B cell (primary cell): Measurements from ENCODE around the gene PLA2G2F. TPM values are rescaled to one million over a fixed set of nuclear protein-coding genes. Genes with fewer than 3 reads are reported as not detected.
A peak's percentile ranks its signal among the peaks of the same experiment; 100 is the strongest.

ENCODE experiments used
- ATAC-seq: fragments of 200-7000 bp; cut with Tn5 transposase; one replicate; pipeline ENCODE4 v1.10.0; 2021; ENCODE audit warnings: low read depth, mild to moderate bottlenecking, moderate number of reproducible peaks, moderate library complexity
- CTCF ChIA-PET: fragments of 350-600 bp; sonication (Branson Sonifier 250); formaldehyde crosslinking; loops from one replicate; lab custom pipeline; 2021; ENCODE audit warnings: antibody characterized with exemption, inconsistent platforms; lab: Charles Lee
- POLR2A ChIA-PET: fragments of 350-600 bp; sonication (Branson Sonifier 250); formaldehyde crosslinking; loops from one replicate; lab custom pipeline; 2021; ENCODE audit warnings: antibody characterized with exemption; lab: Charles Lee
- DNase-seq: peaks from one replicate; pipeline ENCODE4 v3.0.0; 2013
- H2AFZ ChIP-seq: 2 replicates; pipeline ENCODE4 v1.6.1; 2012; ENCODE audit warnings: mild to moderate bottlenecking, low read depth, low read length; ENCODE audit not compliant: insufficient read depth, poor library complexity, severe bottlenecking
- H3K27ac ChIP-seq, 2 donors: 1 replicate in 1 of 2; 2 replicates in 1 of 2; pipeline ENCODE4 v1.5.1; 2012 to 2013; ENCODE audit warnings: low read length in 2 of 2, mild to moderate bottlenecking in 2 of 2, moderate library complexity in 1 of 2
- H3K27me3 ChIP-seq, 4 experiments: fragments of 200-600 bp in 1 of 4; sonication (generic) in 1 of 4; replicated peaks in 1 of 4; 1 replicate in 2 of 4; 2 replicates in 2 of 4; pipeline versions ENCODE4 v1.6.1 to v1.7.0; 2013 to 2016; ENCODE audit warnings: low read length in 3 of 4, mild to moderate bottlenecking in 2 of 4, mixed read lengths in 1 of 4, moderate library complexity in 1 of 4; ENCODE audit not compliant: insufficient read depth in 4 of 4, control insufficient read depth in 3 of 4; ENCODE audit errors: control extremely low read depth in 1 of 4
- H3K36me3 ChIP-seq, 2 experiments: replicated peaks in 1 of 2; 1 replicate in 1 of 2; 2 replicates in 1 of 2; pipeline versions ENCODE4 v1.6.1 to v1.7.1; 2013; ENCODE audit warnings: low read length in 1 of 2; ENCODE audit not compliant: insufficient read depth in 2 of 2, control insufficient read depth in 1 of 2; ENCODE audit errors: control extremely low read depth in 1 of 2, extremely low read depth in 1 of 2
- H3K4me1 ChIP-seq, 2 donors: fragments of 200-600 bp in 1 of 2; sonication (generic) in 1 of 2; 1 replicate in 1 of 2; 2 replicates in 1 of 2; pipeline versions ENCODE4 v1.5.1 to v1.6.1; 2013 to 2017; ENCODE audit warnings: low read length in 2 of 2; ENCODE audit not compliant: control insufficient read depth in 2 of 2, insufficient read depth in 2 of 2
- H3K4me2 ChIP-seq: replicated peaks from 2 replicates; pipeline ENCODE3; 2012; ENCODE audit warnings: mild to moderate bottlenecking, low read depth, low read length; ENCODE audit not compliant: poor library complexity, severe bottlenecking
- H3K4me3 ChIP-seq, 5 experiments: fragments of 200-600 bp in 1 of 5; sonication (generic) in 1 of 5; 1 replicate in 3 of 5; 2 replicates in 2 of 5; pipeline versions ENCODE4 v1.5.1 to v1.7.0; 2011 to 2016; ENCODE audit warnings: low read length in 4 of 5, mild to moderate bottlenecking in 4 of 5, low read depth in 2 of 5, control low read depth in 1 of 5, moderate library complexity in 1 of 5; ENCODE audit not compliant: insufficient read depth in 1 of 5; ENCODE audit errors: control extremely low read depth in 1 of 5, extremely low read depth in 1 of 5
- H3K79me2 ChIP-seq: fragments of 200-600 bp; sonication (generic); one replicate; pipeline ENCODE4 v1.6.0; 2016; ENCODE audit warnings: low read length; ENCODE audit not compliant: control insufficient read depth, insufficient read depth
- H3K9ac ChIP-seq: fragments of 200-600 bp; sonication (generic); 2 replicates; pipeline ENCODE4 v1.6.1; 2017; ENCODE audit warnings: mild to moderate bottlenecking, low read length, moderate library complexity
- H3K9me3 ChIP-seq, 3 donors: one replicate each; pipeline versions ENCODE4 v1.6.1 to v1.7.1; 2013; ENCODE audit warnings: low read length in 2 of 3; ENCODE audit not compliant: control insufficient read depth in 2 of 3, insufficient read depth in 1 of 3; ENCODE audit errors: control extremely low read depth in 1 of 3
- H4K20me1 ChIP-seq: 2 replicates; pipeline ENCODE4 v1.6.0; 2012; ENCODE audit warnings: mild to moderate bottlenecking, low read length; ENCODE audit not compliant: insufficient read depth, control insufficient read depth, poor library complexity, severe bottlenecking
- H3K27ac Mint-ChIP-seq: one replicate; pipeline ENCODE4 v1.8.0; 2021; ENCODE audit warnings: mixed read lengths
- H3K27me3 Mint-ChIP-seq: one replicate; pipeline ENCODE4 v1.8.0; 2021; ENCODE audit warnings: mixed read lengths
- H3K4me1 Mint-ChIP-seq: one replicate; pipeline ENCODE4 v1.8.0; 2021; ENCODE audit warnings: mixed read lengths
- H3K4me3 Mint-ChIP-seq: one replicate; pipeline ENCODE4 v1.8.0; 2021; ENCODE audit warnings: mixed read lengths
- H3K9me3 Mint-ChIP-seq: one replicate; pipeline ENCODE4 v1.8.0; 2022; ENCODE audit warnings: mixed read lengths; ENCODE audit not compliant: insufficient read depth
- CTCF ChIP-seq: fragments of 200-600 bp; IDR thresholded peaks from one replicate; pipeline ENCODE4 v1.8.0; 2022; ENCODE audit warnings: antibody characterized with exemption, mild to moderate bottlenecking
- EZH2 ChIP-seq: IDR thresholded peaks from 2 replicates; pipeline ENCODE4 v1.6.1; 2012; ENCODE audit warnings: borderline replicate concordance, low read depth, mild to moderate bottlenecking, moderate library complexity, low read length; ENCODE audit not compliant: insufficient read depth, poor library complexity, severe bottlenecking
- WGBS: methylation state at CpG from one replicate; pipeline ENCODE4 v1.1.5; 2013; ENCODE audit warnings: missing lambda C conversion rate; ENCODE audit not compliant: insufficient coverage; 5-methylcytosine and 5-hydroxymethylcytosine counted together
- intact Hi-C: fragments of 100-400 bp; cut with micrococcal nuclease; formaldehyde crosslinking; loops from one replicate; pipeline ENCODE4 v1.10.0; 2022
- polyA plus RNA-seq: library from polyadenylated mRNA; depleted of rRNA; stranded (reverse); fragments of >200 nt; gene quantifications from 2 replicates; pipeline ENCODE4 v1.2.3, GENCODE V29; 2012
- total RNA-seq, 2 donors: library from RNA; stranded (reverse); fragments of 120-200 nt in 1 of 2; gene quantifications; 1 replicate in 1 of 2; 2 replicates in 1 of 2; pipeline versions ENCODE4 v1.2.3 to v1.2.4, GENCODE V29; 2013 to 2022

PLA2G2F gene
- total and polyA plus RNA-seq, 2 donors (not counting 1 experiment from before 2014, with no cell fraction given) = not detected

GRCh38 chr1:20194757-20195461 lies 55.8 kb downstream of the PLA2G2F start:
- POLR2A ChIA-PET = no interaction called here
- no peak overlapping the region for H3K9ac ChIP-seq
- H3K36me3 ChIP-seq = no peaks in the 10 kb centered on the region
- Mint-ChIP-seq H3K27ac (no peak overlapping the region), H3K4me1 (peaks cover 6% of the 10 kb centered on the region), H3K27me3 (peaks cover 34% of the 10 kb centered on the region), H3K9me3 (no peaks in the 10 kb centered on the region), H3K4me3 (peak overlapping the region; percentile 17)
- 14% methylated on average over 11 of the region's 15 CpGs for WGBS
- no peak overlapping the region for H3K27ac ChIP-seq
- peak overlapping the region; percentile 35 for H3K4me2 ChIP-seq
- H3K27me3 ChIP-seq = peaks cover 0 to 30% (median 8%) of the 10 kb centered on the region in 4 experiments
- H3K4me1 ChIP-seq = peaks cover 4 to 5% of the 10 kb centered on the region in 2 donors
- no peaks in the 10 kb centered on the region for H3K79me2 ChIP-seq
- H4K20me1 ChIP-seq = no peaks in the 10 kb centered on the region
- CTCF ChIA-PET = interaction anchor here (0.6 to 5.9 kb wide), 20 partner anchors 10 to 1826 kb away, joined by 3 to 81 read pairs (median 6); no protein-coding TSS in a partner anchor
- no peak overlapping the region for H3K4me3 ChIP-seq
- DNase-seq (peak; percentile 76), ATAC-seq (peak; percentile 91)
- TF ChIP-seq EZH2 (no peak), CTCF (peak; percentile 93)
- no peaks in the 10 kb centered on the region for H3K9me3 ChIP-seq
- H2AFZ ChIP-seq = peak overlapping the region; percentile 4
- intact Hi-C loops = loop anchor here (1.0 to 2.0 kb wide), 3 partner anchors 24 to 220 kb away; no protein-coding TSS in a partner anchor

DNA sequence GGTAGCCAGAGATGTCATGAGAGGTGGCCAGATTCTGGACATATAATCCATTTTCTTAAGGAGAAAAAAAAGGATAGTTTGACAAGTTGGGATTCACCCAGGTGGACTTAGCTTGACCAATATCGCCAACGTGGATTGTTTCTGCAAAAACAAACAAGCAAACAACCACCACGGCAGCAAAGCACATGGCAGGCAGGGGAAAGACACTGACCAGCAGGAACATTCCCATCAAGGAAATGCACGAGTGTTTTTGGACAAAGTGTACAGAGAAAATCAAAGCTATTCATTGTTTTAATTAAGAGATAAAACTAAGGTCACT lies 56.3 kb downstream of the PLA2G2F start:
- CTCF ChIA-PET = interaction anchor here (0.6 to 5.9 kb wide), 20 partner anchors 10 to 1825 kb away, joined by 3 to 81 read pairs (median 6); partner anchors contain the start of gene OTUD3
- Histone ChIP-seq H3K79me2 (no peaks in the 10 kb centered on the region), H3K27ac (no peak overlapping the region), H3K27me3 (peaks cover 0 to 28% (median 8%) of the 10 kb centered on the region in 4 experiments), H3K36me3 (no peaks in the 10 kb centered on the region), H3K9me3 (no peaks in the 10 kb centered on the region), H3K4me1 (peaks cover 4 to 5% of the 10 kb centered on the region in 2 donors), H4K20me1 (no peaks in the 10 kb centered on the region), H3K4me3 (no peak overlapping the region), H3K4me2 (no peak overlapping the region), H2AFZ (no peak overlapping the region), H3K9ac (no peak overlapping the region)
- Mint-ChIP-seq H3K27me3 (peaks cover 38% of the 10 kb centered on the region), H3K27ac (no peak overlapping the region), H3K9me3 (no peaks in the 10 kb centered on the region), H3K4me1 (peaks cover 6% of the 10 kb centered on the region), H3K4me3 (no peak overlapping the region)
- DNase-seq (no peak), ATAC-seq (no peak)
- POLR2A ChIA-PET = no interaction called here
- TF ChIP-seq CTCF (peak; percentile 55), EZH2 (no peak)
- intact Hi-C loops = loop anchor here (1.0 to 2.0 kb wide), 3 partner anchors 25 to 221 kb away; no protein-coding TSS in a partner anchor
- 80% methylated on average over 1 of the region's 4 CpGs for WGBS
